ENCODE results near the gene NEMF.
"Not testable (repeated sequence)": the region's sequence is repeated elsewhere in the genome, so short reads cannot be mapped to it uniquely, and the experiment has no call there.

NEMF gene

GRCh38 chr14:49816118-49816517 is 36.5 kb downstream of the NEMF start:
- DNase-seq (ENCODE audit: low read depth in 2 of 2) = not testable (repeated sequence)

- no peak for DNase-seq (ENCODE audit: low read depth in 2 of 2)
Observed at GRCh38 chr14:49808780-49809179, 43.8 kb downstream of the NEMF start.

DNA sequence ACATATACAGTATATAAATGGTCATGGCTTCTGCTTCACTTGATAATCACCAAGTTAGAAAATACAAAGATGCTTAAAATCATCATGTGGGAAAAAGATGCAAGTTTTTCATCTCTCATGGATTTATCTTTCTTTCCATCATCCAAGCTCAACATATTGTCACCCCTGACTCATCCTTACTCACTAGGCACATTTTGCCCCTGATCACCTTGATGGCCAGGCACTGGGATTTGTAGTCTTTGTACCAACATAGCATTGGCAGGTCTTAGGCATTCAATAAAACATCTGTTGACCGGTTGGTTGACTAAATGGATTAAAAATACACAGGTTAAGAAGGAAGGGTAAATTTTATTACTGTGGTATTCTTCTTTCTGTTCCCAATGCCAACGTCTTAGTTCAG is 56.6 kb downstream of the NEMF start:
- no peak for DNase-seq (ENCODE audit: low read depth in 2 of 2)

- DNase-seq (ENCODE audit: low read depth in 2 of 2) = no peak
Observed at GRCh38 chr14:49792618-49793017, 60.0 kb downstream of the NEMF start.

GRCh38 chr14:49786315-49786714 is 66.3 kb downstream of the NEMF start:
- no peak for DNase-seq (ENCODE audit: low read depth in 2 of 2)

DNA sequence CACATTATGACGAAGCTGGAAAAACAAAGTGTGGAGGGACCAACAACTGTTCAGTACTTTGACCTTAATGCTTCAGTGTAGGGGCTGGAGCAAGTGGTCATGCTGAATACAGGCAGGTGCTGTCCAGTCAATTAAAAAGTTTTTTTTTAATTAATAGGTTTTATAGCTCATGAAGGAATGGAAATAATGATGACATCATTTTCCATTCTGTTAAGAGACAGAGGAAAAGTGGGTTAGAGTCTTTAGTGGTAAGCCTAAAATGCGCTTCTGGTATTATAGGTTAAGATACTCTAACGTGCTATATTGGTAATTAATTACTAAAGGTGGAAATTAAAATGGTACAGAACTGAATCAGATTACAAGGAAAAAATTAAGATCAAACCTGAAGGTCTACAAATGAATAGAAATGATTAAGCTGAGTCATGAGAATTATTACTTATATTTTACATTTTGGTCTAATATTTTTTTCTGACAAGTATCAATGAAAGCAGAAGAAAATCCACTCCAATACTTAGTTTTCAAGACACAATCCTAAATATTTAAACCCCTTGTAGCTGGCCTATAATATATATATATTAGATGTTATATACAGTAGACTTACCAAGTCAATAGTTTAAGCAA is 69.1 kb downstream of the NEMF start:
- DNase-seq (ENCODE audit: low read depth in 2 of 2) = no peak

DNA sequence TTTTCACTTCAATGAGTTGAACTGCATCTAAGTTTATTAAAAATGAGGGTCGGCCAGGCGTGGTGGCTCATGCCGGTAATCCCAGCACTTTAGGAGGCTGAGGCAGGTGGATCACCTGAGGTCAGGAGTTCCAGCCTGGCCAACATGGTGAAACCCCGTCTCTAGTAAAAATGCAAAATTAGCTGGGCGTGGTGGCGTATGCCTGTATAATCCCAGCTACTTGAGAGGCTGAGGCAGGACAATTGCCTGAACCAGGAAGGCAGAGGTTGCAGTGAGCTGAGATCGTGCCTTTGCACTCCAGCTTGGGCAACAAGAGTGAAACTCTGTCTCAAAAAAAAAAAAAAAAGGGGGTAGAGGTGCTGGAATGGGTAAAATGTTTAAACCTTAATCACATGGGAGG is 71.5 kb downstream of the NEMF start:
- DNase-seq (ENCODE audit: low read depth in 2 of 2) = not testable (repeated sequence)

GRCh38 chr14:49778421-49778820 is 74.2 kb downstream of the NEMF start:
- no peak for DNase-seq (ENCODE audit: low read depth in 2 of 2)

- no peak for DNase-seq (ENCODE audit: low read depth in 2 of 2)
Observed at GRCh38 chr14:49774106-49774505, 78.5 kb downstream of the NEMF start.

- DNase-seq (ENCODE audit: low read depth in 2 of 2) = not testable (repeated sequence)
Observed at GRCh38 chr14:49771691-49772090, 80.9 kb downstream of the NEMF start.

- DNase-seq (ENCODE audit: low read depth in 2 of 2) = no peak
Observed at GRCh38 chr14:49770212-49770817, 82.3 kb downstream of the NEMF start.

DNA sequence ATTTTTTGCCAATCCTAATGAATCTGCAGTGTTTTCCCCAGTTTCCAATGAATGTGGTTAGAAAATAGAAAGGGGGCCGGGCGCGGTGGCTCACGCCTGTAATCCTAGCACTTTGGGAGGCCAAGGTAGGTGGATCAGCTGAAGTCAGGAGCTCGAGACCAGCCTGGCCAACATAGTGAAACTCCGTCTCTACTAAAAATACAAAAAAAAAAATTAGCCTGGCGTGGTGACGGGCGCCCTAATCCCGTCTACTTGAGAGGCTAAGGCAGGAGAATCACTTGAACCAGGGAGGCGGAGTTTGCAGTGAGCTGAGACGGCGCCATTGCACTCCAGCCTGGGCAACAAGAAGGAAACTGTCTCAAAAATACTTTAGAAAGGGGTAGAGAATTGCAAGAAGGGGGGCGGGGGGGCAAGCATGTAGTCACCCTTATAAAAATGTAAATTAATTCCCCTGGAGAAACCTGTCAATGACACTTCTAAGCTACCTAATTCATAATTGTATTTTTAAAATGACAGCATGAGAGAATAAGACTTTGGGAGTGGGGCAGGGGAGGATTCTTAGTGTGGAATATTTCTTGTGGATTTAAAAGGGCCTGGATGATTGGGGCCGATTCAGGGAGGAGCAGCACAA is 82.9 kb downstream of the NEMF start:
- DNase-seq (ENCODE audit: low read depth in 2 of 2) = no peak

- no peak for DNase-seq (ENCODE audit: low read depth in 2 of 2)
Observed at GRCh38 chr14:49769171-49769570, 83.4 kb downstream of the NEMF start.

DNA sequence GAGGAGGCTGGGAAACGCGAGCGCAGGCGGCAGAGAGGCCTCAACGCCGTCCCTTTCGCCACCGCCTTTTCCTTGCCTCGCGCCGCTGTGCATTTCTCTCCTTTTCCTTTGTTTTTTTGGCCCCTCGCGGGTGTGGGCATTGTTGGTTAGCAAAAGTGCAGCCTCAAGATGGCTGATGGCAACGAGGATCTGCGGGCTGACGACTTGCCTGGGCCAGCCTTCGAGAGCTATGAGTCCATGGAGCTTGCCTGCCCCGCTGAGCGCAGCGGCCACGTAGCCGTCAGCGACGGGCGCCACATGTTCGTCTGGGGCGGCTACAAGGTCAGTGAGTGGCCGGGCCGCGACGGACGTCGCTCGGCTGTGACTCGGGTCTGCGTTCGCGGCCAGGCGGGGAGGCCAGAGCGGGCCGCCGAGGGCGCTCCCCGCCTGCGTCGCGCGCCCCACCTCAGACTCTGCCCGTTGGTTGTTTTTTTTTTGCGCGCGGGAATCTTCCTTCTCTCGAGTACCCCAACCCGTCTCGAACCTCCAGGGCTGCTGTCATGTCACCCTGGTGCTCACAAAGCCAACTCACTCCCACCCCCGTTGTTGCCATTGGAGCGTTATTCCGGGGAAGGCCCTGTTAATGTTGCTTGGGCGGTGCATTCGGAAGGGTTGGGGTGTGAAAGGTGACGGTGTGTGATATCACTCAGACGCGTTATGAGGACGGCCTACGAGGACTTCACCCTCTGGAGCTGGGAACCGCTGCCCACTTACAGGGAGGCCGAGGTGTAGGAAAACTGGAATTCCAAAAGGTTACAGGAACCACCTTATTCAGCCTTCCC is 84.1 kb downstream of the NEMF start:
- peak; percentile 55 to 69 for DNase-seq (ENCODE audit: low read depth in 2 of 2)

DNA sequence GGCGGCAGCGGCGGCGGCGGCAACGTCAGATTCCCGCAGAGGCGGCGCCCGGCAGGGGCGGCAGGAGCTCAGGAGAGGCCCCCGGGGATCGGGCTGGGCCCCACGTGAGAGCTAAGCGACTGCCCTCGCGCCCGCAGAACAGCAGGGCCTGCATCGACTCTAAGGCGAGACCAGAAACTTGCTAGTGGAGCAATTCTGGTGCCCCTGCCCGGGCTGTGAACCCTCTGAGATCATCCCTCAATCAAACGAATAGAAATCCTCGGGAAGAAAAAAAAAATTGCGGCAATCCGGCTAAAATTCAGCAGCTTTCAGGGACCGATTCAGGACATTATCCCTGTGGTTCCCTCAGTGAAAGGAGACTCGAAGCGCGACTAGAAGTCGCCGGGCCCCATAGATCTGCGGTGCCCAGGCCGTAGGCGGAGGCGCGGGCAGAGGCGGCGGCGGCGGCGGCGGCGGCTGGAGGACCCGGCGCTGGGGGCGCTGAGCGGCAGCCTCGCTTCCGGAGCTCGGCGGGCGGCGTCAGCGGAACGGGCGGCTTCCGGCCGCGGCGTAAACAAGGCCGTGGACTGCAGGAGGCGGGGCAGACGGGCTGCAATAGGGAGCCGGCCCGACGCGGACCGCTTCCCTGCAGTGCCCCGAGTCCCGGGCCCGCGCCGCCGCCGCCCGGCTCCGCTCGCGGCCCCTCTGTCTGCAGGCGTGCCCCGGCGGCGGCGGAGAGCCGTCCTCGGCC is 84.9 kb downstream of the NEMF start, which contains the start of gene KLHDC2:
Gene KLHDC2, plus strand, starts transcription at position 583 of the 730 bp plus-strand sequence. CDS start 316 bp downstream, outside the sequence.
- peak; percentile 77 to 80 for DNase-seq (ENCODE audit: low read depth in 2 of 2)

GRCh38 chr14:49767270-49767570 is 85.4 kb downstream of the NEMF start:
- no peak for DNase-seq (ENCODE audit: low read depth in 2 of 2)

- no peak for DNase-seq (ENCODE audit: low read depth in 2 of 2)
Observed at GRCh38 chr14:49766839-49767238, 85.7 kb downstream of the NEMF start.

DNA sequence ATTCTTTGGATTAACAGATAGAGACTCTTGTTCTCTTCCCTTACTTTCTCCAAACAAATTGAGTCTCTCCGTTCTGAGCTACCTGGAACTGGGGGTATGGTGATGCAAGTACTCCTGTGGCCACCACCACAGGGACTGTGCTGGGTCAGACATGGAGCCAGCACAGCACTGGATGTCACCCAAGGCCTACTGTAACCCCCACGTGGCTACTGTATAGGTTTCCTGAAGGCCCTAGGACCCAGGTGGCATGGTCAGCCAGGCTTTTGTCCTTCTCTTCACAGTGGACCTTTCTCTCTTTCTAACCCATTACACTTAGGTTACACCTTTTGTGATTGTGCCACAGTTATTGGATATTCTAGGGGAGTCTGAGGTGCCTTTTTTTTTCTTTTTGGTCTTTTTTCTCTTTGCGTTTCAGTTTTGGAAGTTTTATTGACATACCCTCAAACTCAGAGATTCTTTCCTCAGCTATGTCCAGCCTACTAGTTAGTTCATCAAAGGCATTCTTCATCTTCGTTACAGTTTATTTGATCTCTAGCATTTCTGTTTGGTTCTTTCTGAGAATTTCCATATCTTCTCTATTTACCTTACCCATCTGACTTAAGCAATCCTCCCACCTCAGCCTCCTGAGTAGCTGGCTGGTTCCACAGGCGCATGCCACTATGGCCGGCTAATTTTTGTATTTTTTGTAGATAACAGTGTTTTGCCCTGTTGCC is 90.6 kb downstream of the NEMF start:
- DNase-seq (ENCODE audit: low read depth in 2 of 2) = no peak

DNA sequence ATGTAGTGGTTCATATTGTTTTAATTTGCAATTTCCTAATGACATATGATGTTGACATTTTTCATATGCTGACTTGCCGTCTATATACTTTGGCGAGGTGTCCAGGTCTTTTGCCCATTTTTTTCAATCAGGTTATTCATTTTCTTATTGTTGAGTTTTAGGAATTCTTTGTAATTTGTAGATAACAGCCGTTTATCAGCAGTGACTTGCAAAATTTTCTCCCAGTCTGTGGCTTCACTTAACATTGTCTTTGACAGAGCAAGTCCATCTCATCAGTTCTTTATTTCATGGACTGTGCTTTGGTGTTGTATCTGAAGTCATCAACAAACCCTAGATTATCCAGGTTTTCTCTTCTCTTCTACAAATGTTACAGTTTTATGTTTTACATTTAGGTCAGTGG is 97.2 kb downstream of the NEMF start:
- DNase-seq (ENCODE audit: low read depth in 2 of 2) = no peak

DNA sequence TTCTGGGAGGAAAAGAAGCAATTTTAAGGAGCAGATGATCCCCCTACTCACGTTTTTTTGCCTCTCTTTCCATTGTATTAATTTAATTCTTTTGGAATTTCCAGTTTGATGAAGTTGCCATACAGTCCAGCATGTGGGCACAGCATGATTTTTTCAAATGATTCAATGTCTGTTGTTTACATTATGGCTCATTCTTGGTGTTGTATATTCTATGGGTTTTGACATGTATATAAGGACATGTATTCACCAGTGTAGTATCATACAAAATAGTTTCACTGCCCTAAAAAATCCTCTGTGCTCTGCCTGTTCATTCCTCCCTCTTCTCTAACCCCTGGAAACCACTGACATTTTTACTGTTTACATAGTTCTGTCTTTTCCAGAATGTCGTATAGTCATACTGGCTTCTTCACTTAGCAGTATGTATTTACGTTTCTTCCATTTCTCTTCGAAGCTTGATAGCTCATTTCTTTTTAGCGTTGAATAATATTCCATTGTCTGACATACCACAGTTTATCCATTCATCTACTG is 98.0 kb downstream of the NEMF start:
- DNase-seq (ENCODE audit: low read depth in 2 of 2) = no peak

DNA sequence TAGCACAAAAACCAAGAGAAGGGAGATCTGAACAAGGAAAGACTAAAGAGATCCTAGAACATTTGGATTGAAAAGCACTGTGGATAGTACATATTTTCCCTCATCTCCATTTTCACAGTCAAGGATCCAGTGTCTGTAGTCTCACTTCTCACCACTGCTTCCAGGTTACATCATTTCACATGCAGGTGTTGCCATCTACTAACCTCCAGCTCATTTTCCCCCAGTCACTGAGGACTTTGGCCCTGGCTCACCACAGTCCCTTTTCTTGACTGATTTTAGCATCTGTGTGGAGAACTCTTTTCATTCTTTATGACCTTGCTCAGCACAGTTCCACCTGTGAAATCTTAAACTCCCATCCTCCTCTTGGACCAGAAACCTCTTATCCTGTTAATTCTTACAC is 106.1 kb downstream of the NEMF start:
- DNase-seq (ENCODE audit: low read depth in 2 of 2) = not testable (repeated sequence)
